Calu3 (cell line): ENCODE results near the gene YIF1A. TPM values are rescaled to one million over a fixed set of nuclear protein-coding genes. Genes with fewer than 3 reads are reported as not detected.

ENCODE experiments used
- BruUV-seq: library from RNA; stranded (reverse); fragments of 400-500 nt; replicated peaks from 2 replicates; lab custom pipeline; 2021; lab: Mats Ljungman, UMichigan
- CTCF ChIA-PET: fragments of 300-600 bp; sonication (Branson Sonifier 250); formaldehyde crosslinking; loops from one replicate; lab custom pipeline; 2022; ENCODE audit warnings: antibody characterized with exemption; lab: Charles Lee
- DNase-seq: peaks from one replicate; pipeline ENCODE4 v3.0.0; 2022
- H3K27ac Mint-ChIP-seq: one replicate; pipeline ENCODE4 v1.8.0; 2022; ENCODE audit warnings: mixed read lengths; ENCODE audit not compliant: unreplicated experiment
- H3K27me3 Mint-ChIP-seq: one replicate; pipeline ENCODE4 v1.8.0; 2022; ENCODE audit warnings: mixed read lengths; ENCODE audit not compliant: unreplicated experiment
- H3K36me3 Mint-ChIP-seq: one replicate; pipeline ENCODE4 v1.8.0; 2022; ENCODE audit warnings: mild to moderate bottlenecking, moderate library complexity, mixed read lengths; ENCODE audit not compliant: insufficient read depth, unreplicated experiment
- H3K4me1 Mint-ChIP-seq: one replicate; pipeline ENCODE4 v1.8.0; 2022; ENCODE audit warnings: mild to moderate bottlenecking, low read depth, mixed read lengths; ENCODE audit not compliant: unreplicated experiment
- H3K4me3 Mint-ChIP-seq: one replicate; pipeline ENCODE4 v1.8.0; 2022; ENCODE audit warnings: mild to moderate bottlenecking, low read depth, moderate library complexity, mixed read lengths; ENCODE audit not compliant: unreplicated experiment
- H3K9me3 Mint-ChIP-seq: one replicate; pipeline ENCODE4 v1.8.0; 2022; ENCODE audit warnings: low read depth, mixed read lengths; ENCODE audit not compliant: unreplicated experiment
- intact Hi-C: fragments of 100-400 bp; cut with micrococcal nuclease; formaldehyde crosslinking; loops from one replicate; pipeline ENCODE4 v1.10.0; 2022; ENCODE audit not compliant: unreplicated experiment
- total RNA-seq: library from RNA; stranded (reverse); gene quantifications from 2 replicates; pipeline ENCODE4 v1.2.3, GENCODE V29; 2022
- TF ChIP-seq, protein P1 (sequence below): fragments of 200-600 bp; IDR thresholded peaks from one replicate; pipeline ENCODE4 v1.8.0; 2022; ENCODE audit warnings: antibody characterized with exemption; ENCODE audit not compliant: unreplicated experiment

The YIF1A gene
- total RNA-seq, 1 experiment from 2014 or later, result 98.8 TPM

DNA sequence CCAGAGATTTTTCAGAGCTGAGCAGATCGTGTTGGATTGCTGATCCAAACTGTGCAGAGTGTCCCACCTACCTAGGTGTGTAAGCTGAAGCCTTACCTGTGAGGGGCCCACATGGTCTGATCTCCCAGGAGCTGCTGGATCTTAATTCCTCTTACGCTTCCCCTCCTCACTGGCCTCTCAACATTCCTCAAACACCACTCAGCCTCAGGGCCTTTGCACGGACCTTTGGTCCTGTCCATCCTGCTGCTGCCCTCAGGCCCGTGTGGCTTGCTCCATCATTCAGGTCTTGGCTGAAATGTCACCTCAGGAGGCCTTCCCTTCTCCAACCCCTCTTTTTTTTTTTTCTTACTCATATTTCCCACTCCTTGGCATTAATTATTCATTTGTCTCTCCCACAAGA lies 41.6 kb downstream of the YIF1A start:
- no TSS peak for BruUV-seq
- Mint-ChIP-seq H3K36me3 (peaks cover 12% of the 10 kb centered on the region), H3K9me3 (no peaks in the 10 kb centered on the region), H3K4me1 (no peaks in the 10 kb centered on the region), H3K27me3 (no peaks in the 10 kb centered on the region), H3K27ac (no peak overlapping the region), H3K4me3 (no peak overlapping the region)
- CTCF ChIA-PET, result no interaction called here
- DNase-seq, result no peak
- TF ChIP-seq, protein P1, sequence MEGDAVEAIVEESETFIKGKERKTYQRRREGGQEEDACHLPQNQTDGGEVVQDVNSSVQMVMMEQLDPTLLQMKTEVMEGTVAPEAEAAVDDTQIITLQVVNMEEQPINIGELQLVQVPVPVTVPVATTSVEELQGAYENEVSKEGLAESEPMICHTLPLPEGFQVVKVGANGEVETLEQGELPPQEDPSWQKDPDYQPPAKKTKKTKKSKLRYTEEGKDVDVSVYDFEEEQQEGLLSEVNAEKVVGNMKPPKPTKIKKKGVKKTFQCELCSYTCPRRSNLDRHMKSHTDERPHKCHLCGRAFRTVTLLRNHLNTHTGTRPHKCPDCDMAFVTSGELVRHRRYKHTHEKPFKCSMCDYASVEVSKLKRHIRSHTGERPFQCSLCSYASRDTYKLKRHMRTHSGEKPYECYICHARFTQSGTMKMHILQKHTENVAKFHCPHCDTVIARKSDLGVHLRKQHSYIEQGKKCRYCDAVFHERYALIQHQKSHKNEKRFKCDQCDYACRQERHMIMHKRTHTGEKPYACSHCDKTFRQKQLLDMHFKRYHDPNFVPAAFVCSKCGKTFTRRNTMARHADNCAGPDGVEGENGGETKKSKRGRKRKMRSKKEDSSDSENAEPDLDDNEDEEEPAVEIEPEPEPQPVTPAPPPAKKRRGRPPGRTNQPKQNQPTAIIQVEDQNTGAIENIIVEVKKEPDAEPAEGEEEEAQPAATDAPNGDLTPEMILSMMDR, result no peak
- intact Hi-C loops, result no loop called here

DNA sequence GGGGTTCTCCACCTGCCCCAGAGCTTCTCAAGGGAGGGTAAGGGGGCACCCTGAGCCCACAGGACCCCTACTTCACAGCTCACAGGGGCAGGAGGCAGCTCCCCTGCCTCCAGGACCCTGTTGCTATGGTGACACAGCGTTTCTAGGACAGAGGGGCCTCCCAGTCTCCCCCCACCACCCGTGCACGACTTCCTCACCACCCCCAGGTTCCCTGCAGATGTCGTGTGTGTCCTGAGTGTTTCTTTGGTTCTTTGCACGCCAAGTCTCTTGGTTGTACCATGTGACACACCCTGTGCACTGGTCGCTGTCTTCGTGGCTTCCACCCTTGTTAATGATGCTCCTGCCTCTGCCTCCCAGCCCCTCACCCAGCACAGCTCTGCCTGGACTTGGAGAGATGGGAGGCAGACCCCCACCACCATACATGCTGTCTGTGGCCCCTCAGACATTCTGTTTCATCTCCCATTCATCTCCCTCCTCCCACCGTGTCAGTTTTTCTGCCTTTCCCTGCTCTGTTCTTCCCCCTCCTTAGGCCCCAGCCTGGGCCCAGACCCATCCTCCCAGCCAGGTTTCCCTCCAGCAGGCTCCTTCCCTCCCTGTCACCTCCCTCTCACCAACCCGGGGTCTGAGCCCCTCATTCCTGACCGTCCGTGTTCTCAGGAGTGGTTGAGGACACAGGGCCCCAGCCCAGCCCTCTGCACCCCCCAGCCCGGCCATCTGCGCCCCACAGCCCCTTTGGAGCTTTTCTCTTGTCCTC lies 45.0 kb downstream of the YIF1A start:
- Mint-ChIP-seq H3K27me3 (no peaks in the 10 kb centered on the region), H3K4me1 (no peaks in the 10 kb centered on the region), H3K4me3 (no peak overlapping the region), H3K27ac (no peak overlapping the region), H3K9me3 (no peaks in the 10 kb centered on the region), H3K36me3 (peaks cover 16% of the 10 kb centered on the region)
- TF ChIP-seq, protein P1, result no peak
- no peak for DNase-seq
- BruUV-seq, result TSS peak; percentile 64
- intact Hi-C loops, result no loop called here
- CTCF ChIA-PET, result interaction anchor here (0.6 to 1.0 kb wide), 2 partner anchors 27 to 144 kb away, joined by 3 to 6 read pairs; no protein-coding TSS in a partner anchor

DNA sequence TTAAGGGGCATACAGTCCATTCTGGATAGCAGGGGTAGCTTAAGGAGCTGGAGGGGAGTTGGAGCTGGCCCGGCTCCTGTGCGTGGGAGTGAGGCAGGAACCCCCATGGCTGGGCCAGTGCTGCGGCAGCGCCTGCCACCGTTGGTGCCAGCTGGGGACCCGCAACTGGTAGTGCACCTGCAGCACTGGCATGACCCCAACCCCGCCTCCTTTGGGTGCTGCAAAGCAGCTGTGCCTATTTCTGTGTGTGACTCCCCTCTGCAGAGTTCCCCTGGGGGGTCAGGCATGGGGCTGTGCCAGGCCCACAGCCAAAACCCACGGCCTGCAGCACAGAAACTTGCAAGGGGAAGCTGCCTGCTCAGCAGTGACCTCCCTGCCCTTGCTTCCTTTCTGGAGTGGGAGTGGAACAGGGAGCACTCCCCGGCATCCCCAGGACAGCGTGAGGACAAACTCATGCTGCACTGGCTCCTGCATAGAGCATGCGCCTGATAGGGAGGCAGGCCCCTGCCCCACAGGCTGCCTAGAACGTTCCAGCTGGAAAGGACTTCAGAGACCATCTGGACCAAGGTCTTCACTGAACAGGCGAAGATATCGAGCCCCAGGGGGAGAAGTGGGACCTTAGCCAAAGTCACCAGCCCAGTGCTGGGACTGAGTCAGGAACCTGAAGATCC lies 46.7 kb downstream of the YIF1A start:
- BruUV-seq, result no TSS peak
- TF ChIP-seq, protein P1, result no peak
- H3K36me3 Mint-ChIP-seq, result peaks cover 16% of the 10 kb centered on the region

DNA sequence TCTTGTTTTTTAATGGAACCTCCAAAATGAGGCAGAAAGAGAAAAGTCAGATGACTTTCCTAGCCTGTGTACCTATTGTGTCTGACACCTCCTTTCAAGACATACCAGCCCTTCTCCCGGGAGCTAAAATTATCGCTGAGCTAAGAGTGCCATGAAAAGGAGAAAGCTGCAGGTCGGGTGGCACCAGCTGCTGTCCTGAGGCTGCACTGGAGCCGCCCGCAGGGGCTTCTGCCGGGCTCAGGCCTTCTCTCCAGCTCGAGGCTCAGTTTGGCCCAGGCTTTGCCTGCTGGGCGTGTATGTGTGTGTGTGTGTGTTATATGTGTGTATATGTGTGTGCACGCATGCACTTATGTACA lies 48.2 kb downstream of the YIF1A start:
- H3K4me1 Mint-ChIP-seq, result no peaks in the 10 kb centered on the region
- H3K27me3 Mint-ChIP-seq, result no peaks in the 10 kb centered on the region
- CTCF ChIA-PET, result no interaction called here
- no peak for DNase-seq
- H3K36me3 Mint-ChIP-seq, result peaks cover 11% of the 10 kb centered on the region
- no TSS peak for BruUV-seq
- H3K9me3 Mint-ChIP-seq, result no peaks in the 10 kb centered on the region
- TF ChIP-seq, protein P1, result no peak
- H3K27ac Mint-ChIP-seq, result no peak overlapping the region
- intact Hi-C loops, result no loop called here
- no peak overlapping the region for H3K4me3 Mint-ChIP-seq

More for the DNA sequence above, 46.7 kb downstream of the YIF1A start:
- no peaks in the 10 kb centered on the region for H3K9me3 Mint-ChIP-seq
- intact Hi-C loops, result no loop called here
- H3K27ac Mint-ChIP-seq, result no peak overlapping the region
- H3K27me3 Mint-ChIP-seq, result no peaks in the 10 kb centered on the region
- DNase-seq, result no peak
- H3K4me3 Mint-ChIP-seq, result no peak overlapping the region
- CTCF ChIA-PET, result interaction anchor here (0.6 kb wide), 1 partner anchor 14 kb away, joined by 6 read pairs; no protein-coding TSS in a partner anchor
- H3K4me1 Mint-ChIP-seq, result no peaks in the 10 kb centered on the region
